Spleen (tissue), 7 donors: ENCODE data around the gene KIF6.

Experiments used
- POLR2A ChIP-seq, 3 donors: fragments of 450-650 bp; IDR thresholded peaks; one replicate each; pipeline ENCODE4 v1.5.1; 2017; ENCODE audit warnings: antibody characterized with exemption in 3 of 3, mild to moderate bottlenecking in 1 of 3
- TF ChIP-seq, protein P1 (sequence below), 11 experiments: fragments of 200-600 bp in 7 of 11; fragments of 450-650 bp in 4 of 11; sonication (generic) in 4 of 11; IDR thresholded peaks in 8 of 11; conservative IDR thresholded peaks in 3 of 11; 1 replicate in 7 of 11; 2 replicates in 4 of 11; pipeline versions ENCODE4 v1.4.0 to v1.8.0; 2016 to 2021; ENCODE audit warnings: antibody characterized with exemption in 11 of 11, inconsistent platforms in 4 of 11, mild to moderate bottlenecking in 1 of 11
- donor health status: DM: no; HTN: no; CAD: no; lungs with moderate emphysema.
- donor health status: DM: no; HTN: no; CAD: no.
- donor health status: DM: no; HTN: no; CAD: no.

GRCh38 chr6:39440039-39440426 is 285.2 kb downstream of the KIF6 start:
- TF ChIP-seq, protein P1, sequence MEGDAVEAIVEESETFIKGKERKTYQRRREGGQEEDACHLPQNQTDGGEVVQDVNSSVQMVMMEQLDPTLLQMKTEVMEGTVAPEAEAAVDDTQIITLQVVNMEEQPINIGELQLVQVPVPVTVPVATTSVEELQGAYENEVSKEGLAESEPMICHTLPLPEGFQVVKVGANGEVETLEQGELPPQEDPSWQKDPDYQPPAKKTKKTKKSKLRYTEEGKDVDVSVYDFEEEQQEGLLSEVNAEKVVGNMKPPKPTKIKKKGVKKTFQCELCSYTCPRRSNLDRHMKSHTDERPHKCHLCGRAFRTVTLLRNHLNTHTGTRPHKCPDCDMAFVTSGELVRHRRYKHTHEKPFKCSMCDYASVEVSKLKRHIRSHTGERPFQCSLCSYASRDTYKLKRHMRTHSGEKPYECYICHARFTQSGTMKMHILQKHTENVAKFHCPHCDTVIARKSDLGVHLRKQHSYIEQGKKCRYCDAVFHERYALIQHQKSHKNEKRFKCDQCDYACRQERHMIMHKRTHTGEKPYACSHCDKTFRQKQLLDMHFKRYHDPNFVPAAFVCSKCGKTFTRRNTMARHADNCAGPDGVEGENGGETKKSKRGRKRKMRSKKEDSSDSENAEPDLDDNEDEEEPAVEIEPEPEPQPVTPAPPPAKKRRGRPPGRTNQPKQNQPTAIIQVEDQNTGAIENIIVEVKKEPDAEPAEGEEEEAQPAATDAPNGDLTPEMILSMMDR (IDR thresholded peaks at IDR 0.05 in 8 of 11, conservative IDR thresholded peaks at IDR 0.05 in 3 of 11), result no peak
- TF ChIP-seq POLR2A (IDR thresholded peaks at IDR 0.05), result no peak
